CD4-positive, alpha-beta T cell (primary cell): ENCODE data around the gene SLC35C1. TPM values are rescaled to one million over a fixed set of nuclear protein-coding genes. Genes with fewer than 3 reads are reported as not detected.
A peak's percentile ranks its signal among the peaks of the same experiment; 100 is the strongest.

ENCODE experiments used
- ATAC-seq: fragments of 200-7000 bp; cut with Tn5 transposase; one replicate; pipeline ENCODE4 v1.10.0; 2022; ENCODE audit warnings: mild to moderate bottlenecking; ENCODE audit not compliant: poor library complexity
- CTCF ChIA-PET: fragments of 350-600 bp; sonication (Branson Sonifier 250); formaldehyde crosslinking; loops from one replicate; lab custom pipeline; 2021; ENCODE audit warnings: antibody characterized with exemption, inconsistent platforms; lab: Charles Lee
- POLR2A ChIA-PET: fragments of 350-600 bp; sonication (Branson Sonifier 250); formaldehyde crosslinking; loops from one replicate; lab custom pipeline; 2021; ENCODE audit warnings: antibody characterized with exemption, inconsistent platforms; lab: Charles Lee
- DNase-seq, 14 experiments: peaks; one replicate each; pipeline ENCODE4 v3.0.0-alpha.2; 2013 to 2020; ENCODE audit warnings: mixed read lengths in 2 of 14
- H3K27ac ChIP-seq, 2 donors: one replicate each; pipeline versions ENCODE4 v1.5.1 to v1.7.0; 2013; ENCODE audit warnings: low read length in 2 of 2, low read depth in 1 of 2, mild to moderate bottlenecking in 1 of 2
- H3K27me3 ChIP-seq, 2 experiments: 1 replicate in 1 of 2; 2 replicates in 1 of 2; pipeline versions ENCODE4 v1.6.1 to v1.7.0; 2013; ENCODE audit warnings: low read length in 2 of 2, control low read depth in 1 of 2, mild to moderate bottlenecking in 1 of 2, moderate library complexity in 1 of 2; ENCODE audit not compliant: insufficient read depth in 2 of 2, control insufficient read depth in 1 of 2
- H3K36me3 ChIP-seq: one replicate; pipeline ENCODE4 v1.6.1; 2013; ENCODE audit warnings: low read length, control low read depth; ENCODE audit not compliant: insufficient read depth
- H3K4me1 ChIP-seq: one replicate; pipeline ENCODE4 v1.6.1; 2013; ENCODE audit warnings: low read length, control low read depth; ENCODE audit not compliant: insufficient read depth
- H3K4me3 ChIP-seq: one replicate; pipeline ENCODE4 v1.5.1; 2013; ENCODE audit warnings: mild to moderate bottlenecking, low read length, moderate library complexity
- H3K9me3 ChIP-seq, 2 experiments: 1 replicate in 1 of 2; 2 replicates in 1 of 2; pipeline versions ENCODE4 v1.6.1 to v1.7.0; 2013; ENCODE audit warnings: low read length in 2 of 2, mild to moderate bottlenecking in 2 of 2, control low read depth in 1 of 2, moderate library complexity in 1 of 2; ENCODE audit not compliant: control insufficient read depth in 1 of 2, insufficient read depth in 1 of 2
- H3K27ac Mint-ChIP-seq: one replicate; pipeline ENCODE4 v1.8.0; 2020; ENCODE audit warnings: mixed read lengths
- H3K27me3 Mint-ChIP-seq: one replicate; pipeline ENCODE4 v1.8.0; 2021; ENCODE audit warnings: mixed read lengths
- H3K36me3 Mint-ChIP-seq: one replicate; pipeline ENCODE4 v1.8.0; 2021; ENCODE audit warnings: low read depth, mixed read lengths
- H3K4me1 Mint-ChIP-seq: one replicate; pipeline ENCODE4 v1.8.0; 2021; ENCODE audit warnings: low read depth, mixed read lengths
- H3K4me3 Mint-ChIP-seq: one replicate; pipeline ENCODE4 v1.8.0; 2020; ENCODE audit warnings: mild to moderate bottlenecking, mixed read lengths
- H3K9me3 Mint-ChIP-seq: one replicate; pipeline ENCODE4 v1.8.0; 2020; ENCODE audit warnings: mixed read lengths
- intact Hi-C, 2 experiments: fragments of 100-400 bp; cut with DNase I in 1 of 2; cut with micrococcal nuclease in 1 of 2; formaldehyde crosslinking; loops; one replicate each; pipeline versions ENCODE4 v1.15.1 to v1.9.0; 2023 to 2025; cut with DNase I, micrococcal nuclease
- total RNA-seq, 174 experiments: library from RNA in 2 of 174; stranded (reverse) in 2 of 174; gene quantifications; one replicate each; pipeline ENCODE4 v1.2.3 and lab custom pipeline; 2021 to 2026
- TF ChIP-seq, protein P1 (sequence below): fragments of 200-600 bp; IDR thresholded peaks from one replicate; pipeline ENCODE4 v1.8.0; 2022; ENCODE audit warnings: antibody characterized with exemption, mild to moderate bottlenecking

The SLC35C1 gene
- total RNA-seq, 2 experiments from 2014 or later = 4.4 to 4.9 TPM

DNA sequence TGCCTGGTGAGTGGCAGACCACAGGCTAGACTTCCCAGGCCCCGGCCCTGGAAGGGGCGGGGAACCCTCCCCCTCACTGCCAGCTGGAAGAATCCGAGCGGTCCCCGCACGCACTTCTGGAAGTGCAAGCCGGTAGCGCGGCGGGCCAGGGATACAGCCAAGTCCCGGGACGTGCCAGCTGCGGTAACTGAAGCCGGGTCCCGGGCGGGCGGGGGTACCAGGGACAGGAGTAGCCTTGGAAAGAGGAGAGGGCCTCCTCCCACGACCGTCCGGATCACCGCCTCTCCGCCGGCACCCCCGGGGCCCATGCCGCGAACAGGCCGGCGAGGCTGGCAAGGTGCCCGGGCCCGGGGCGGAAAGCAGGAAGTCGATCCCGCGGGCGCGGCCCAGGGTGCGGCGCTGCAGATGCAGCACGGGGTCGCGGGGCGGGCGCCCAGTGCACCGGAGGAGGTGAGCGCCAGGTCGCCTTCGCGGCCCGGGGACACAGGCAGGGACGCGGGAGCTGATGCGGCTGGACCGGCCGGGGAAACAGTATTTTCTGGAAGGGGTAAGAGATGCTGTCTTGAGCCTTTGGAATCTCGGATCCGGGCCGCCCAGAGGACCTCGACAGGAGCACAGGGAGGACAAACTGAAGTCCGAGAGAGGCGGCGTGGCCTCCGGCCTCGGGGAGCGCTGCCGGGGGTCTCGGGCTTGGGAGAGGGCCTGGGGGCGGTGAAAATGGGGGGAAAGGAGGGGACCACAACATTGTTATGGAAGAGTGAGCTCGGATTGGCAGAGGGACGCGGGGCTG, 783 bp upstream of the SLC35C1 start:
- peaks cover 28% of the 10 kb centered on the region for H3K36me3 Mint-ChIP-seq
- H3K4me3 Mint-ChIP-seq = peak overlapping the region; percentile 94
- peaks cover 47% of the 10 kb centered on the region for H3K4me1 ChIP-seq
- ATAC-seq = peak; percentile 19
- H3K36me3 ChIP-seq = peaks cover 17% of the 10 kb centered on the region
- H3K27me3 Mint-ChIP-seq = no peaks in the 10 kb centered on the region
- H3K27me3 ChIP-seq = no peaks in the 10 kb centered on the region
- H3K9me3 Mint-ChIP-seq = no peaks in the 10 kb centered on the region
- H3K9me3 ChIP-seq = no peaks in the 10 kb centered on the region
- peaks cover 46% of the 10 kb centered on the region for H3K4me1 Mint-ChIP-seq
- H3K4me3 ChIP-seq = peak overlapping the region; percentile 99
- H3K27ac Mint-ChIP-seq = peak overlapping the region; percentile 76
- H3K27ac ChIP-seq = peak overlapping the region; percentile 76 to 79
- intact Hi-C loops = loop anchor here in 1 of 2 experiments (5.0 kb wide), 1 partner anchor 1963 kb away; the partner anchor contains the start of gene FNBP4
- DNase-seq = peak; percentile 29 to 82 (median 60)
- ChIA-PET CTCF (interaction anchor here (1.5 kb wide), 1 partner anchor 32 kb away, joined by 9 read pairs; no protein-coding TSS in a partner anchor), POLR2A (interaction anchor here (1.0 to 3.0 kb wide), 6 partner anchors 11 to 114 kb away, joined by 4 to 23 read pairs (median 6); partner anchors contain the start of genes CRY2 and PEX16)
- TF ChIP-seq, protein P1, sequence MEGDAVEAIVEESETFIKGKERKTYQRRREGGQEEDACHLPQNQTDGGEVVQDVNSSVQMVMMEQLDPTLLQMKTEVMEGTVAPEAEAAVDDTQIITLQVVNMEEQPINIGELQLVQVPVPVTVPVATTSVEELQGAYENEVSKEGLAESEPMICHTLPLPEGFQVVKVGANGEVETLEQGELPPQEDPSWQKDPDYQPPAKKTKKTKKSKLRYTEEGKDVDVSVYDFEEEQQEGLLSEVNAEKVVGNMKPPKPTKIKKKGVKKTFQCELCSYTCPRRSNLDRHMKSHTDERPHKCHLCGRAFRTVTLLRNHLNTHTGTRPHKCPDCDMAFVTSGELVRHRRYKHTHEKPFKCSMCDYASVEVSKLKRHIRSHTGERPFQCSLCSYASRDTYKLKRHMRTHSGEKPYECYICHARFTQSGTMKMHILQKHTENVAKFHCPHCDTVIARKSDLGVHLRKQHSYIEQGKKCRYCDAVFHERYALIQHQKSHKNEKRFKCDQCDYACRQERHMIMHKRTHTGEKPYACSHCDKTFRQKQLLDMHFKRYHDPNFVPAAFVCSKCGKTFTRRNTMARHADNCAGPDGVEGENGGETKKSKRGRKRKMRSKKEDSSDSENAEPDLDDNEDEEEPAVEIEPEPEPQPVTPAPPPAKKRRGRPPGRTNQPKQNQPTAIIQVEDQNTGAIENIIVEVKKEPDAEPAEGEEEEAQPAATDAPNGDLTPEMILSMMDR = no peak

DNA sequence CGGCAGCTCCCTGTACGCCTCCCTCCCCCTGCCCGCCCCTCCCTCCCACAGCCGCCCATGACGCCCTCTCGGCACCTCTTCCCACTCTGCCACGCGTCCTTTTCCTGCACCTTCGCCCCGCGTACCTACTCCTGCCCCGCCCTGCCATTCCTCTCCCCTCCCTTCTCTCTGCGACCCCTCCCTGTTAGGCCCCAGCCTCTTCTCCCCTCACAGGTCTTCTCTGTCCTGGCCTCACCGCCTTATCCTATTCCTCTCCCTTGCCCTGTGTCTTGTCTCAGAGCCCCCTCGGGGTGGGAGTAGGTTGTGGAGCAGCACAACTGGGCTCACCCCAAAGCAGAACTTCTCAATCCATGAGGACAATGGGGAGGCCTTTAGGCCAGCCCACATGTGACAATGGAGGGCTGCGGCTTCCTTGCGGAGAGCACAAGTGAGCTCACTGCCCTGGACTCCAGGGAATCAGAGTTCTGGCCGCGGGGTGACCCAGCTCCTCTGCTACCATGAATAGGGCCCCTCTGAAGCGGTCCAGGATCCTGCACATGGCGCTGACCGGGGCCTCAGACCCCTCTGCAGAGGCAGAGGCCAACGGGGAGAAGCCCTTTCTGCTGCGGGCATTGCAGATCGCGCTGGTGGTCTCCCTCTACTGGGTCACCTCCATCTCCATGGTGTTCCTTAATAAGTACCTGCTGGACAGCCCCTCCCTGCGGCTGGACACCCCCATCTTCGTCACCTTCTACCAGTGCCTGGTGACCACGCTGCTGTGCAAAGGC, 539 bp downstream of the SLC35C1 start:
- Mint-ChIP-seq H3K9me3 (no peaks in the 10 kb centered on the region), H3K27ac (peak overlapping the region; percentile 76), H3K27me3 (no peaks in the 10 kb centered on the region), H3K36me3 (peaks cover 40% of the 10 kb centered on the region), H3K4me1 (peaks cover 57% of the 10 kb centered on the region), H3K4me3 (peak overlapping the region; percentile 94)
- Histone ChIP-seq H3K36me3 (peaks cover 23% of the 10 kb centered on the region), H3K27me3 (no peaks in the 10 kb centered on the region), H3K4me3 (peak overlapping the region; percentile 99), H3K27ac (peak overlapping the region; percentile 22 to 79), H3K9me3 (no peaks in the 10 kb centered on the region), H3K4me1 (peaks cover 56% of the 10 kb centered on the region)
- POLR2A ChIA-PET = interaction anchor here (1.0 to 3.0 kb wide), 4 partner anchors 13 to 42 kb away, joined by 5 to 23 read pairs (median 7); partner anchors contain the start of gene CRY2
- ATAC-seq (peak; percentile 41), DNase-seq (peak in 1 of 14 experiments; percentile 34)
- TF ChIP-seq, protein P1 = no peak
- intact Hi-C loops = loop anchor here (1.0 kb wide), 4 partner anchors 34 to 113 kb away; partner anchors contain the start of gene CRY2 (in 1 of the 2)
- CTCF ChIA-PET = interaction anchor here (1.5 to 1.8 kb wide), 2 partner anchors 34 kb away, joined by 9 to 12 read pairs; no protein-coding TSS in a partner anchor
